Activated CD4-positive, alpha-beta T cell treated with anti-CD3 and anti-CD28 coated beads, Interleukin-2, amount 50 U/mL, for 48 hours (primary cell): ENCODE results near the gene HTRA2.

Experiments used
- DNase-seq, 2 experiments: peaks; one replicate each; pipeline ENCODE4 v3.0.0-alpha.2; 2020

The HTRA2 gene

GRCh38 chr2:74516650-74517049 is 13.1 kb upstream of the HTRA2 start:
- DNase-seq = no peak

GRCh38 chr2:74522516-74522915 is 7.2 kb upstream of the HTRA2 start:
- DNase-seq = no peak

GRCh38 chr2:74524005-74524404 is 5.7 kb upstream of the HTRA2 start:
- no peak for DNase-seq

GRCh38 chr2:74524955-74525716 is 4.6 kb upstream of the HTRA2 start:
- DNase-seq = no peak

GRCh38 chr2:74525717-74526648 is 3.8 kb upstream of the HTRA2 start, which contains the start of gene DQX1:
Gene DQX1, minus strand, starts transcription at chr2:74526231. Its CDS starts 502 bp downstream, at chr2:74525729.
- DNase-seq = no peak

- no peak for DNase-seq
Measured at GRCh38 chr2:74526649-74527230, 3.0 kb upstream of the HTRA2 start.

- DNase-seq = no peak
Measured at GRCh38 chr2:74527741-74528140, 2.0 kb upstream of the HTRA2 start.

- peak in 1 of 2 experiments; percentile 24 for DNase-seq
Measured at GRCh38 chr2:74528600-74529356, 955 bp upstream of the HTRA2 start.

GRCh38 chr2:74530239-74531187 is 780 bp downstream of the HTRA2 start:
- DNase-seq = peak; percentile 57 to 68

- DNase-seq = no peak
Measured at GRCh38 chr2:74531666-74532065, 1.9 kb downstream of the HTRA2 start.

GRCh38 chr2:74532222-74532621 is 2.5 kb downstream of the HTRA2 start:
- no peak for DNase-seq

GRCh38 chr2:74533464-74533863 is 3.7 kb downstream of the HTRA2 start:
- DNase-seq = no peak

GRCh38 chr2:74534411-74534810 is 4.7 kb downstream of the HTRA2 start:
- DNase-seq = no peak

GRCh38 chr2:74535440-74535965 is 5.8 kb downstream of the HTRA2 start:
- no peak for DNase-seq

GRCh38 chr2:74536166-74536950 is 6.6 kb downstream of the HTRA2 start:
- no peak for DNase-seq

- no peak for DNase-seq
Measured at GRCh38 chr2:74537140-74537539, 7.4 kb downstream of the HTRA2 start.

GRCh38 chr2:74538881-74539339 is 9.2 kb downstream of the HTRA2 start:
- no peak for DNase-seq

GRCh38 chr2:74540291-74540690 is 10.6 kb downstream of the HTRA2 start:
- DNase-seq = no peak

GRCh38 chr2:74542978-74543377 is 13.2 kb downstream of the HTRA2 start:
- DNase-seq = no peak

- DNase-seq = no peak
Measured at GRCh38 chr2:74544634-74545033, 14.9 kb downstream of the HTRA2 start.
